Stimulated activated CD4-positive, alpha-beta T cell treated with anti-CD3 and anti-CD28 coated beads, Interleukin-4, amount 100 ng/mL, for 24 hours (primary cell): ENCODE data around the gene PAIP2B.
"Not testable (repeated sequence)": the region's sequence is repeated elsewhere in the genome, so short reads cannot be mapped to it uniquely, and the experiment has no call there.

Source experiments
- DNase-seq: peaks from one replicate; pipeline ENCODE4 v3.0.0-alpha.2; 2020

PAIP2B gene

GRCh38 chr2:71215447-71215846 is 11.5 kb downstream of the PAIP2B start:
- no peak for DNase-seq

GRCh38 chr2:71212336-71212735 is 14.6 kb downstream of the PAIP2B start:
- DNase-seq = no peak

GRCh38 chr2:71210292-71210691 is 16.6 kb downstream of the PAIP2B start:
- DNase-seq = no peak

GRCh38 chr2:71208756-71209155 is 18.1 kb downstream of the PAIP2B start:
- DNase-seq = no peak

GRCh38 chr2:71207601-71208000 is 19.3 kb downstream of the PAIP2B start:
- no peak for DNase-seq

- no peak for DNase-seq
Measured at GRCh38 chr2:71206271-71206670, 20.6 kb downstream of the PAIP2B start.

GRCh38 chr2:71191570-71191943 is 35.3 kb downstream of the PAIP2B start:
- DNase-seq = no peak

- DNase-seq = no peak
Measured at GRCh38 chr2:71190656-71191569, 36.0 kb downstream of the PAIP2B start.

GRCh38 chr2:71187589-71187988 is 39.3 kb downstream of the PAIP2B start:
- DNase-seq = no peak

- DNase-seq = no peak
Measured at GRCh38 chr2:71186973-71187372, 39.9 kb downstream of the PAIP2B start.

GRCh38 chr2:71183306-71184115 is 43.4 kb downstream of the PAIP2B start:
- DNase-seq = not testable (repeated sequence)

GRCh38 chr2:71181316-71181715 is 45.6 kb downstream of the PAIP2B start:
- no peak for DNase-seq

- DNase-seq = not testable (repeated sequence)
Measured at GRCh38 chr2:71178836-71179235, 48.1 kb downstream of the PAIP2B start.

GRCh38 chr2:71174207-71174606 is 52.7 kb downstream of the PAIP2B start:
- no peak for DNase-seq

GRCh38 chr2:71173096-71173495 is 53.8 kb downstream of the PAIP2B start:
- no peak for DNase-seq

- no peak for DNase-seq
Measured at GRCh38 chr2:71166812-71167211, 60.1 kb downstream of the PAIP2B start.

- DNase-seq = peak; percentile 66
Measured at GRCh38 chr2:71157124-71157793, 69.6 kb downstream of the PAIP2B start.

- DNase-seq = no peak
Measured at GRCh38 chr2:71156573-71156972, 70.3 kb downstream of the PAIP2B start.

- DNase-seq = no peak
Measured at GRCh38 chr2:71155846-71156245, 71.1 kb downstream of the PAIP2B start.

- DNase-seq = no peak
Measured at GRCh38 chr2:71154798-71155197, 72.1 kb downstream of the PAIP2B start.

- no peak for DNase-seq
Measured at GRCh38 chr2:71154279-71154678, 72.6 kb downstream of the PAIP2B start.

- DNase-seq = no peak
Measured at GRCh38 chr2:71153585-71154224, 73.2 kb downstream of the PAIP2B start.

- no peak for DNase-seq
Measured at GRCh38 chr2:71151620-71152019, 75.3 kb downstream of the PAIP2B start.
